HepG2 (cell line): ENCODE data around the gene DGAT2. TPM values are rescaled to one million over a fixed set of nuclear protein-coding genes. Genes with fewer than 3 reads are reported as not detected.
A peak's percentile ranks its signal among the peaks of the same experiment; 100 is the strongest.

Source experiments
- CBX2 ChIP-seq, 2 experiments: fragments of 200-600 bp in 1 of 2; sonication (generic); formaldehyde crosslinking in 1 of 2; IDR thresholded peaks; 2 replicates each; pipeline versions ENCODE4 v1.7.0 to v1.8.1; 2018 to 2022; ENCODE audit warnings: low read depth in 2 of 2, low read length in 1 of 2, mild to moderate bottlenecking in 1 of 2, missing genetic modification reagents in 1 of 2
- FOXO1 ChIP-seq: sonication (generic); formaldehyde crosslinking; IDR thresholded peaks from 2 replicates; pipeline ENCODE4 v1.4.0; 2020; ENCODE audit warnings: missing genetic modification reagents
- GPN1 ChIP-seq: sonication (generic); formaldehyde crosslinking; IDR thresholded peaks from 2 replicates; pipeline ENCODE4 v1.5.1; 2020; ENCODE audit warnings: missing genetic modification reagents, borderline replicate concordance
- HNF4G ChIP-seq, 2 experiments: sonication (generic) in 1 of 2; formaldehyde crosslinking in 1 of 2; IDR thresholded peaks; 2 replicates each; pipeline versions ENCODE4 v1.4.0 to v1.6.1; 2011 to 2020; ENCODE audit warnings: borderline replicate concordance in 2 of 2, low read depth in 2 of 2, mild to moderate bottlenecking in 2 of 2, low read length in 1 of 2, missing genetic modification reagents in 1 of 2, moderate library complexity in 1 of 2
- KAT2B ChIP-seq: fragments of 150-350 bp; IDR thresholded peaks from 2 replicates; pipeline ENCODE4 v1.6.1; 2014; ENCODE audit warnings: low read depth, low read length, borderline replicate concordance
- KDM3A ChIP-seq: IDR thresholded peaks from 2 replicates; pipeline ENCODE4 v1.6.1; 2018; ENCODE audit warnings: low read depth, missing compliant biosample characterization
- KLF13 ChIP-seq: sonication (generic); formaldehyde crosslinking; IDR thresholded peaks from 2 replicates; pipeline ENCODE4 v1.4.0; 2020; ENCODE audit warnings: mild to moderate bottlenecking, missing genetic modification reagents
- POGZ ChIP-seq: sonication (generic); formaldehyde crosslinking; IDR thresholded peaks from 2 replicates; pipeline ENCODE4 v1.4.0; 2020; ENCODE audit warnings: mild to moderate bottlenecking, missing genetic modification reagents
- POLR2G ChIP-seq: fragments of 200-400 bp; formaldehyde crosslinking; IDR thresholded peaks from 2 replicates; pipeline ENCODE4 v1.6.1; 2018; ENCODE audit warnings: mild to moderate bottlenecking, low read depth, low read length, moderate library complexity
- RBAK ChIP-seq: sonication (generic); formaldehyde crosslinking; IDR thresholded peaks from 2 replicates; pipeline ENCODE4 v1.5.1; 2020; ENCODE audit warnings: mild to moderate bottlenecking, missing genetic modification reagents
- SKIL ChIP-seq: sonication (generic); formaldehyde crosslinking; IDR thresholded peaks from 2 replicates; pipeline ENCODE4 v1.8.0; 2022; ENCODE audit warnings: missing genetic modification reagents, mild to moderate bottlenecking, moderate library complexity, borderline replicate concordance
- SP2 ChIP-seq: sonication (generic); formaldehyde crosslinking; IDR thresholded peaks from 2 replicates; pipeline ENCODE4 v1.5.1; 2020; ENCODE audit warnings: mild to moderate bottlenecking, missing genetic modification reagents
- SYNCRIP ChIP-seq: fragments of 200-400 bp; formaldehyde crosslinking; IDR thresholded peaks from 2 replicates; pipeline ENCODE4 v1.6.1; 2018; ENCODE audit warnings: mild to moderate bottlenecking, low read depth, low read length; ENCODE audit not compliant: insufficient read depth
- YEATS2 ChIP-seq: sonication (generic); formaldehyde crosslinking; IDR thresholded peaks from 2 replicates; pipeline ENCODE4 v1.4.0; 2020; ENCODE audit warnings: missing genetic modification reagents, borderline replicate concordance
- ZBTB3 ChIP-seq: sonication (generic); formaldehyde crosslinking; IDR thresholded peaks from 2 replicates; pipeline ENCODE4 v1.4.0; 2020; ENCODE audit warnings: low read depth, mild to moderate bottlenecking, moderate library complexity, missing genetic modification reagents, borderline replicate concordance
- ZNF282 ChIP-seq: fragments of 450-650 bp; IDR thresholded peaks from 2 replicates; pipeline ENCODE4 v1.6.1; 2018; ENCODE audit not compliant: partially characterized antibody
- ZNF652 ChIP-seq: IDR thresholded peaks from 2 replicates; pipeline ENCODE4 v1.6.1; 2016; ENCODE audit warnings: low read depth, borderline replicate concordance
- ZNF891 ChIP-seq: sonication (generic); formaldehyde crosslinking; IDR thresholded peaks from 2 replicates; pipeline ENCODE4 v1.5.0; 2020; ENCODE audit warnings: mild to moderate bottlenecking, missing genetic modification reagents
- ZSCAN20 ChIP-seq: sonication (generic); formaldehyde crosslinking; IDR thresholded peaks from 2 replicates; pipeline ENCODE4 v1.4.0; 2020; ENCODE audit warnings: missing genetic modification reagents, mild to moderate bottlenecking, borderline replicate concordance
- polyA plus RNA-seq, 8 experiments: library from polyadenylated mRNA; depleted of rRNA in 3 of 8; stranded (reverse) in 7 of 8; unstranded in 1 of 8; fragments of >200 nt; fragmentation: Illumina TruSeq in 4 of 8; extraction: Trizol in 4 of 8; gene quantifications; 2 replicates each; pipeline versions ENCODE4 v1.2.1 to v1.2.3, GENCODE V29; 2011 to 2016; ENCODE audit warnings: low read depth in 4 of 8, missing spikeins in 1 of 8, mixed read lengths in 1 of 8; ENCODE audit not compliant: insufficient read depth in 1 of 8
- total RNA-seq, 5 experiments: library from RNA; depleted of rRNA; stranded (reverse); fragments of >200 nt; fragmentation: Illumina TruSeq; extraction: Trizol; gene quantifications; 2 replicates each; pipeline ENCODE4 v1.2.3, GENCODE V29; 2016; ENCODE audit warnings: low read depth in 1 of 5
- TF ChIP-seq, protein P1 (sequence below): IDR thresholded peaks from 2 replicates; pipeline ENCODE4 v1.6.1; 2016; ENCODE audit warnings: mild to moderate bottlenecking
- TF ChIP-seq, protein P2 (sequence below): sonication (generic); formaldehyde crosslinking; IDR thresholded peaks from 2 replicates; pipeline ENCODE4 v1.8.0; 2022; ENCODE audit warnings: missing genetic modification reagents, mild to moderate bottlenecking, inconsistent platforms, borderline replicate concordance
- TF ChIP-seq, protein P3 (sequence below): sonication (generic); formaldehyde crosslinking; IDR thresholded peaks from 2 replicates; pipeline ENCODE4 v1.4.0; 2020; ENCODE audit warnings: mild to moderate bottlenecking, missing genetic modification reagents

The DGAT2 gene
- total and polyA plus RNA-seq, 2 of the 13 experiments (the other 11 are each of a cell fraction or from before 2014, with no cell fraction given): 39.0 to 65.6 TPM

- TF ChIP-seq, protein P1, sequence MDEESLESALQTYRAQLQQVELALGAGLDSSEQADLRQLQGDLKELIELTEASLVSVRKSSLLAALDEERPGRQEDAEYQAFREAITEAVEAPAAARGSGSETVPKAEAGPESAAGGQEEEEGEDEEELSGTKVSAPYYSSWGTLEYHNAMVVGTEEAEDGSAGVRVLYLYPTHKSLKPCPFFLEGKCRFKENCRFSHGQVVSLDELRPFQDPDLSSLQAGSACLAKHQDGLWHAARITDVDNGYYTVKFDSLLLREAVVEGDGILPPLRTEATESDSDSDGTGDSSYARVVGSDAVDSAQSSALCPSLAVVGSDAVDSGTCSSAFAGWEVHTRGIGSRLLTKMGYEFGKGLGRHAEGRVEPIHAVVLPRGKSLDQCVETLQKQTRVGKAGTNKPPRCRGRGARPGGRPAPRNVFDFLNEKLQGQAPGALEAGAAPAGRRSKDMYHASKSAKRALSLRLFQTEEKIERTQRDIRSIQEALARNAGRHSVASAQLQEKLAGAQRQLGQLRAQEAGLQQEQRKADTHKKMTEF: peak; percentile 79; the same call in 1 of the 2 replicates
- TF ChIP-seq GPN1 (CRISPR knock-in tag): no peak
- peak; percentile 75; the same call in 1 of the 2 replicates for TF ChIP-seq KDM3A
- no peak for TF ChIP-seq POLR2G
- no peak for TF ChIP-seq ZNF891
- TF ChIP-seq, protein P2, sequence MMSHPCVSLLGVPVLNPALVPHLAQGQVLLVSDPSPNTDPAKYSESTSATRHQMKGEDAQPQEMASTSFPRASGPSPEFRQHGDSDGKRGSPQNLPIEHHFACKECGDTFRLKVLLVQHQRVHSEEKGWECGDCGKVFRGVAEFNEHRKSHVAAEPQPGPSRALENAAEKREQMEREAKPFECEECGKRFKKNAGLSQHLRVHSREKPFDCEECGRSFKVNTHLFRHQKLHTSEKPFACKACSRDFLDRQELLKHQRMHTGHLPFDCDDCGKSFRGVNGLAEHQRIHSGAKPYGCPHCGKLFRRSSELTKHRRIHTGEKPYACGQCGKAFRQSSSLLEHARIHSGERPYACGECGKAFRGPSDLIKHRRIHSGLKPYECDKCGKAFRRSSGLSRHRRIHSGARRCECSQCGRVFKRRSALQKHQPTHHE: no peak
- TF ChIP-seq SYNCRIP: no peak
- no peak for TF ChIP-seq ZNF652 (CRISPR knock-in tag)
- TF ChIP-seq ZSCAN20: no peak
- peak; percentile 89 for TF ChIP-seq HNF4G (IDR thresholded peaks at IDR 0.05; ENCODE audit: borderline replicate concordance, low read depth, low read length)
- 0 out of 2 replicates have a peak, but pooled peaks have one; percentile 67 for TF ChIP-seq HNF4G (CRISPR knock-in tag; IDR thresholded peaks at IDR 0.05; ENCODE audit: borderline replicate concordance, low read depth)
- TF ChIP-seq, protein P3, sequence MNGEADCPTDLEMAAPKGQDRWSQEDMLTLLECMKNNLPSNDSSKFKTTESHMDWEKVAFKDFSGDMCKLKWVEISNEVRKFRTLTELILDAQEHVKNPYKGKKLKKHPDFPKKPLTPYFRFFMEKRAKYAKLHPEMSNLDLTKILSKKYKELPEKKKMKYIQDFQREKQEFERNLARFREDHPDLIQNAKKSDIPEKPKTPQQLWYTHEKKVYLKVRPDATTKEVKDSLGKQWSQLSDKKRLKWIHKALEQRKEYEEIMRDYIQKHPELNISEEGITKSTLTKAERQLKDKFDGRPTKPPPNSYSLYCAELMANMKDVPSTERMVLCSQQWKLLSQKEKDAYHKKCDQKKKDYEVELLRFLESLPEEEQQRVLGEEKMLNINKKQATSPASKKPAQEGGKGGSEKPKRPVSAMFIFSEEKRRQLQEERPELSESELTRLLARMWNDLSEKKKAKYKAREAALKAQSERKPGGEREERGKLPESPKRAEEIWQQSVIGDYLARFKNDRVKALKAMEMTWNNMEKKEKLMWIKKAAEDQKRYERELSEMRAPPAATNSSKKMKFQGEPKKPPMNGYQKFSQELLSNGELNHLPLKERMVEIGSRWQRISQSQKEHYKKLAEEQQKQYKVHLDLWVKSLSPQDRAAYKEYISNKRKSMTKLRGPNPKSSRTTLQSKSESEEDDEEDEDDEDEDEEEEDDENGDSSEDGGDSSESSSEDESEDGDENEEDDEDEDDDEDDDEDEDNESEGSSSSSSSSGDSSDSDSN (CRISPR knock-in tag): no peak; the same call in 1 of the 2 replicates
- TF ChIP-seq KAT2B: no peak
- no peak for TF ChIP-seq ZBTB3
- no peak for TF ChIP-seq ZNF282
- TF ChIP-seq KLF13 (CRISPR knock-in tag): no peak
- TF ChIP-seq SP2 (CRISPR knock-in tag): no peak
- no peak for TF ChIP-seq POGZ (CRISPR knock-in tag)
- 0 out of 2 replicates have a peak, but pooled peaks have one; percentile 44 for TF ChIP-seq SKIL (CRISPR knock-in tag)
- TF ChIP-seq FOXO1: peak; percentile 71; the same call in 1 of the 2 replicates
- no peak for TF ChIP-seq CBX2 (IDR thresholded peaks at IDR 0.05; ENCODE audit: low read depth, low read length)
- TF ChIP-seq CBX2 (CRISPR knock-in tag; IDR thresholded peaks at IDR 0.05; ENCODE audit: low read depth): no peak
- TF ChIP-seq YEATS2 (CRISPR knock-in tag): peak; percentile 45; the same call in 1 of the 2 replicates
- TF ChIP-seq RBAK: no peak
These were observed 5.7 kb upstream of the DGAT2 start (continued) for GRCh38 chr11:75762885-75763284.
